Measurements from ENCODE around the gene MACROD2.

Gene MACROD2

DNA sequence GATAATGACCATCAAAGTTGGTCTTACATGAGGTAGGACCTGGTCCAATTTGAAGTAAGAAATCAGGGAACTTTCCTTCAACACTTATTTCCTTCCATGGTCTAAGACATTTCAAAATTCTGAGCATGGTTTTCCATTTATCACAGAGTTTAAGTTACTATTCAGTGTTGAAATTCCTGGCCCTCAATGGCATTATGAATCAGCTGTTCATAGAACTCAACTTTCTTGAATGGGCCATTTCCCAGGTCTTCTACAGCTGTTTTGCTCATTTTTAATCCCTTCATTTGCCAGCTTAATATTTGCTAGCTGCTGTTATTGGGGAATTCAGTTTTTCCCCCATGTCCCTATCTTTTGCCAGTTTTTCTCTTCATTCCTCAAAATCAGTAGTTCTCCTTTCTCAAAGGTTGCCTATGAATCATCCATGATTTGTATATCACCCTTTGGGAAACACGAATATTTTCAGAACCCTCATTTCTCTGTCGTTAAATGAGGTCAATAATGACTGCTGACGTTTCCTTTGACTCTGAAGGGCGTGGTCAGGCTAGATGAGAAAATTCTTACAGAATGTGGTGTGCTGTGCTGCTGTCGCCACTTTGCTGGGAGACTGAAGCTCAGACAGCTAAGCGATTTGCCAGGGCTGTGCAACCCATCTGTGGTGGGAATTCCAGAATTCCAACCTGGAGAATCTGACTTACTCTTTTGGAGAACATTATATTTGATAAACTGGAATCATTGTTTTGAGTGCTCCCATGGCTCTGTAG is 558.6 kb downstream of the MACROD2 start:
- DNase-seq = no peak

GRCh38 chr20:14555676-14556075 is 560.4 kb downstream of the MACROD2 start:
- no peak for DNase-seq

DNA sequence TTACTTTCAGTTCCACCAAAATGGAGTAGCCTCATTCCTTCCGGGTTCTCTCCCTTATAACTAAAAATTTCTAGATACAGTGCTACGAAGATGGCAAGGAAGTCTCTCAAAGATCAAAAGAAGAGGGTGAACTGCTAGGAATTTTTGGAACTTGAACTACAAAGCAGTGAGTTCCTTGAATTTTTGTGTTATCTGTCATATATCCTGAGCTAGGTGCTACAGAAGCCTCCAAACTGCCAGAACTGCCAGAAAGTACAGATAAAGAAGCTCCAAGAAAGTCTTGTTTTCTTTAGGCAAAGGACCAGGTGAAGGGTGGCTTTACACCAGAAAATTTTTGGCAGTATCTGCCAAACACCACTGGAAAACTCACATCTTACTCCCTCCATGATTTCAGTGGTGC is 560.9 kb downstream of the MACROD2 start:
- DNase-seq = no peak

GRCh38 chr20:14559612-14560011 is 564.3 kb downstream of the MACROD2 start:
- no peak for DNase-seq

DNA sequence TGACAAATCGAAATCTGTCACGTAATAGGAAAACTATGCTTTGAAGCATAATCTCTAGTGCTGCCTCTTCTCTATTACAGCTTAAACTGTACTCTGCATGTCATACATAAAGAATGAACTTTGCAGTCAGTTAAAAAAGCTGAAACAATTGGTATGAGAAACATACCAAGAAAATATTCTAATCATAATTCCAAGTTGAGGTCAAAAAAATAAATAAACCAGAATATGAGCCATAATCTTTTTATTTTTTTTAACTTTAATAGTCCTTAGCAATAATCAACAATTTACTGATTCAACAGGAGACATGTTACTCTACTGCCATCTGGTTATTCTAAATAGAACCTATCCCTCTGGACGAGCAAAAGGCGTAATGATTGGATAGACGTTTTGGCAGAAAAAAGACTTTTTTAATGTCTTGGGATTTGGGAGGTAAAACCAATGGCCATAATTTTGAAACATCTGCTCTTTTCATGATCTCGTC is 566.5 kb downstream of the MACROD2 start:
- no peak for DNase-seq

DNA sequence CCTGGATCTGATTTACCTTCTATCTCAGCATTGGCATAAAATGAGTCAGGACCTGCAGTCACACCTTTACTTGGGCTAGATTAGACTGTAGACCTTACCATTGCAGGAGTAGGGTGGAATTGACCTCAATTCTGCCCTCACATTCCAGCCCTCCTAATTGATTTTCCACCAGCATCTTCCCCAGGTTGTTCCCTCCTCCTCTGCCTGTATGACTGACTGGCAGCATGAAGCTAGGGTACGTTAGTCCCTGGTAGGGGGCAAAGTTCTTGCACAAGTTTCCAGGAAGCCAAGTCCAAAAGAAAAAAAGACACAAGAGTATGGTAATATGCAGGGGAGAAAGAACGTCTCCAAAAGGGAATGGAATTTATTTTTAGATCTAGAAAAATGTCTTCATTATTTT is 567.7 kb downstream of the MACROD2 start:
- no peak for DNase-seq

- DNase-seq = no peak
These were observed 571.2 kb downstream of the MACROD2 start for GRCh38 chr20:14566505-14566904.

DNA sequence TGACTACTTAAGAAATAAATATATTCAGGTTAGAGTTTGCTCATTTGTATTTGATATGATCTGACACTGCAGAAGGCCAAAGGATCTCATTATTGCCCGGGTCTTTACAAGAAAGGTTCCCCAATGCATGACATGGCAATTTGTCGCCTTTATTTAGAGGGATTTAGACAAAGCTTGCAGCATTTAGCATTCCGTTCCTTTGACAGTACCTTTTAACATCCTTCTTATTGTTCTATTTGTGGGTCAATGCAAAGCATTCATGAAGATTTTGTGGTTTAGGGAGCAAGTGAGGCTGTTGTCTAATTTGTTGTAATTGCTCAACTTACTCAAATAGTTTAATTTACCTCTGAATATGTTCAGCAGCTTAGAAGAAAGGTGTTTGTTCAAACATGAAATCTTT is 572.9 kb downstream of the MACROD2 start:
- DNase-seq = no peak

DNA sequence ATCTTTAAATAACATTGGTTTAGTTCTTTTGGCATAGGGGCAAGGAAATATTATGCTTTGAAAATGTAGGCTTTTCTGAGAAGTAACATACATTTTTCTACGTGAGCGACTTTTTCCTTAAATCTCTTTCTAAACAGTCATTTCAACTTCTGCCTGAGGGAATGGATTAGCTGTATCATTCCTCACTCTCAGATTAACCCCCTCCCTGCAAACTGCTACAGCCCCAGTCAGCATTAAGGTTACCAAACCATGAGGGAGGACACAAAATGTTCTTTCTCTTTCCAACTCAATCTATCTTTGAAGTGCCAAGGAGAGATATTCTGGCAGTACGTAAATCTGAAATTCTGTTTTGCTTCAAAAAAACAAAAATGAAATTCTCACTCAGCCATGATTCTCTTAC is 573.4 kb downstream of the MACROD2 start:
- DNase-seq = no peak

GRCh38 chr20:14569641-14570040 is 574.3 kb downstream of the MACROD2 start:
- DNase-seq = no peak

DNA sequence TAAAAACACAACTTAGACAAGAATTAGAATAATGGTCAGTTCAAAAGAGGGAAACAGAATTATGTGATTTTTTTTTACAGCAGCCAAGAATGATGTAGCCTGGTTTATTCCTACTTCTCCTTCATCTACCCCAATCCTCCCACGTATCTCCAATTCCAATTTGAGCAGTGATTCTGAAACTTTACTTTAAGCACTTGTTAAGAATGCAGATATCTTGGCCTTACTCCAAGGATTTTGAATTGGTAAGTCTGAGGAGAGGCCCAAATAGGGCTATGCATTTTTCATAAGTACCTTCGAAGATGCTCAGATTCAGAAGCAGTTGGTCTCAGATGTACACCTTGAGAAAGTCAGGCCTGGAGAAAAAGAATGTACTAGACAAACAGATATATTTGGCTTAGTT is 575.5 kb downstream of the MACROD2 start:
- DNase-seq = no peak

- DNase-seq = no peak
These were observed 578.4 kb downstream of the MACROD2 start for GRCh38 chr20:14573676-14574075.

GRCh38 chr20:14576196-14576877 is 581.0 kb downstream of the MACROD2 start:
- no peak for DNase-seq

DNA sequence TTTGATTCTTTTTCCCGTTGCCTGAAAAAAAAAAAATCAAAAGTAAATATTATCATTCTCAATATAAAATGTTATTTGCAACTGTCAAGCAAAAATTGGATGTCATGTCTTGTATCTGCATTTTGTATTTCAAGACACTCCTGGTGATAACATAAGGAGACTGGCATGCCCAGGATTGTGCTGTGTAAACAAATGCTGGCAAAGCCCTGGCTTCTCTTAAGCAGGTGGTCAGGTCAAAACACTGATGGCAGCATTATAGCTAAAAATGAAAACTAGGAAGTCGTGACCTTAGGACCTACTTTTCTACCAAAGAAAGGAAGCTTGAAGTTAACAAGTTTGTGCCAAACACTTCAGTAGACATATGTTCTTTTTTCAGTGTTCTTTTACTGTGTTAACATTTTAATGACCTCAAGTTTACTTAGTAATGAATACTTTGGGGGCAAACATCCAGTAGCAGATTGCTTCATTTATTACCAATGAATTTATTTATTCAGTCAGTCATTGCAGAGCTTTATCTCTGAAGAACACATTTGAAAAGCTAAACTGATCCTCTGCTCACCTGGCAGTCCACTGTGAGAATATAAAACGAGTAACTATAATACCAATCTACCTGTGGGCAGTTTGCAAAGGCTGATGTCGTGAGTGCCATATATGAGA is 585.2 kb downstream of the MACROD2 start:
- no peak for DNase-seq

DNA sequence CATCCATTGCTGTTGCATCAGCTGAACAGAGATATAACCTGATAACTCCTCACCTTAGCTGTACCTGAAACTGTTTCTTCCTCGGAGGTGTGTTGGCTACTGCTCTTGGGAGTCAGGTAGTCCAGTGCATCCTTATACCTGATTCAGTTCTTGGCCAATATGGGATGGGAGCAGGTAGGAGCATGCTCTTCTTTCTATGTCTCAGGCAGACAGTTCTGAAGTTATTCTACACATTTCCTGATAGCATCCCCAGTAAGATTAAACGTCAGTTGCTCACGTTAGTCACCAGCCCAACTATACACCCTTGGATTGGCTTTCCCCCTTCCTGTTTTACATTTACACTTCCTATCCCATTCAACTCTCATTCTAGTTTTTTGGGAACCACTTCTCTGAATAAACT is 586.4 kb downstream of the MACROD2 start:
- no peak for DNase-seq

DNA sequence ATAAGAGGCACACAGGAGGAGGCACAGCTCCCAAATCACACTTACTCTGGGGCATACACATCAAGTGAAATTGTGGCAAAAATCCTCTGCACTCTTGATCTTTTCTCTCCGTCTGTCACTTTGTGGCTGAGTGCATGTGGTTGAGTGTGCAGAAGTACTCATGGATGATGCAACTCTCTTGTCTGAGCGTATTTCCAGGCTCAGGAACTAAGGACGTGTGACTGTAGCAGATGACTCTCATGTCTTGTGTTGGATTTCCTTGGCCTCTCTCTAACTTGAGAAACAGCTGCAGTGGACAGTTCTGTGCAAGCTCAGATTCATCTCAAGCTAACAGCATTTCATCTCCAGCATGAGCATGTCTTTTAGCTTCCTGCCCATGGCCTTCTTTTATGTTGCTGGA is 587.5 kb downstream of the MACROD2 start:
- no peak for DNase-seq

DNA sequence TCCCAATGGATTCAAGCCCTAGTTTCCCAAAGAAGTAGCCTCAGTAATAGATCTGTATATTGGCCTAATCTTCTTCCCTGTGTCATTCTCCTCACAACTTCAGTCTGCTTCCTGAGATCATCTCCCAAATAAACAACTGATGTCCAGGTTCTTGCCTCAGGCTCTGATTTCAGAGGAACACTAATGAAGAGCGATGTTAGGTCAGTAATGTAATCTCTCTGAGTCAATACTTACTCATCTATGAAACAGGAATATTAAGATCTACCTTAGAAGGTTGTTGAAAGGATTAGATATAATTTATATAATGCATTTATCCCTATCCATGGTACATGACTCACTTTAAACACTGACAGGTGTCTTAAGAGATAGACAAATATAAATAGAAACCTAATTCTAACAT is 588.1 kb downstream of the MACROD2 start:
- DNase-seq = no peak

- no peak for DNase-seq
These were observed 594.1 kb downstream of the MACROD2 start for GRCh38 chr20:14589383-14589782.

DNA sequence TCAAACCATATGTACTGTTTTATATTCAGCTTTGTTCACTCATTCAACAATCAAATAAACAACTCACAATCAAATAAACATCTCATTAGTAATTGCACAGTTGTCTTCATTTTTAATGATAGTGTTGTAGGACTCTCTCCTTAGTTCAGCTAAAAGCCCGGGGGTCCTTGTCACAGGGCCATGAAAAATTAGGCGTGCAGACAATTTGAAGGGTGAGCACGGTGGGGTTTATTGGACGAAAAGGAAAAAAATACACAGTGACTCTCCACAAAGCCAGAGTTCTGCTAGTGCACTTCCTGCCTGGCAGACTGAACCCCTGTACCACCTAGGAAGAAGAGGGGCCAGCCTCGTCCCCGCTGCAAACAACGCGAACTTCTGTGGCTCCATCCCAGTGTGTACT is 599.7 kb downstream of the MACROD2 start:
- no peak for DNase-seq

DNA sequence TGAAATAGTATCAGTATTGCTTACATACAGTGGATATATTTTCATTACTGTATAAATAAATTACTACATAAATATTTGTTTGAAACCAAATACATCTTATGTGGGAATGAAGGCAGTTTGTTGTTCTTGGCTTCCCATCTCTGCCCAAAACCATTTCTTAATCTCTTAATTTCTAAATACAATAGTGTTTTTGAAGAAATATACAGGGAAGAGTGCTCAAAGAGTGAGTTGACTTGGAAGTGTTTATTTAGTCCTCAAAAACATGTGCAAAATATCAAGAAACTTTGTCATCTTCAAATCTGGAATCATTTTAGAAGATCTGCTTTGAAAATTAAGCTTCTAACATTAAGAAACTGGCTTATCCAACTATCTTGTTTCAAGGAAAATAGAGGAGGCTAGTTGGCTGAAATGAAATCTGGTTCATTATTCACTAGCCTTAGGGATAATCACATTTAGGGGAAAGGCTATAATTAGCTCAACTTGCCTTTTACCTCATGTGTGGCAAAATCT is 601.9 kb downstream of the MACROD2 start:
- no peak for DNase-seq

GRCh38 chr20:14599613-14600012 is 604.3 kb downstream of the MACROD2 start:
- DNase-seq = no peak

GRCh38 chr20:14600527-14600926 is 605.2 kb downstream of the MACROD2 start:
- DNase-seq = no peak

DNA sequence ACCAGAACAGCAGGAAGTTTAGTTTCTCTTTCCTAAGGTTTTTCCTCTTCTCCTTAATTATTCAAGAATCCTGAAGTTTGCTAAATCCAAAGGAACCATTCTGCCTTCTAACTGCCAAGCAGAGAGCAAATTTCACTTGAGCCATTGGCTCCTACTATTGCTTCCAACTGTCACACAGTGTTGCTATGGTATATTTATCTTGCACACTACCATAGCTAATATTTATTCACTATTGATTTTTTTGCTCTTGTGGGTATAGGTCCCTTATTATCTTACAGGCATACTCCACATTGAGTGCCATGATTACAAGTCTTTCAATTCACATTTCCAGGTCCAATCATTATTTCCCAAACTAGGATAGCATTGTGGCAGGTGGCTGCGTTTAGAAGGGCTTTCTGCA is 608.8 kb downstream of the MACROD2 start:
- no peak for DNase-seq
